Amniotic epithelial cell (primary cell): ENCODE data around the gene PTPRN2.
"Not testable (repeated sequence)": the region's sequence is repeated elsewhere in the genome, so short reads cannot be mapped to it uniquely, and the experiment has no call there.

Experiments used
- DNase-seq: peaks from one replicate; pipeline ENCODE4 v3.0.0-alpha.2; 2010; ENCODE audit warnings: low read depth

The PTPRN2 gene

GRCh38 chr7:157926107-157926506, 661.5 kb downstream of the PTPRN2 start:
- no peak for DNase-seq

GRCh38 chr7:157925383-157925875, 662.2 kb downstream of the PTPRN2 start:
- DNase-seq: no peak

- no peak for DNase-seq
These were observed 663.6 kb downstream of the PTPRN2 start for GRCh38 chr7:157923903-157924630.

- no peak for DNase-seq
These were observed 665.0 kb downstream of the PTPRN2 start for GRCh38 chr7:157922576-157922975.

DNA sequence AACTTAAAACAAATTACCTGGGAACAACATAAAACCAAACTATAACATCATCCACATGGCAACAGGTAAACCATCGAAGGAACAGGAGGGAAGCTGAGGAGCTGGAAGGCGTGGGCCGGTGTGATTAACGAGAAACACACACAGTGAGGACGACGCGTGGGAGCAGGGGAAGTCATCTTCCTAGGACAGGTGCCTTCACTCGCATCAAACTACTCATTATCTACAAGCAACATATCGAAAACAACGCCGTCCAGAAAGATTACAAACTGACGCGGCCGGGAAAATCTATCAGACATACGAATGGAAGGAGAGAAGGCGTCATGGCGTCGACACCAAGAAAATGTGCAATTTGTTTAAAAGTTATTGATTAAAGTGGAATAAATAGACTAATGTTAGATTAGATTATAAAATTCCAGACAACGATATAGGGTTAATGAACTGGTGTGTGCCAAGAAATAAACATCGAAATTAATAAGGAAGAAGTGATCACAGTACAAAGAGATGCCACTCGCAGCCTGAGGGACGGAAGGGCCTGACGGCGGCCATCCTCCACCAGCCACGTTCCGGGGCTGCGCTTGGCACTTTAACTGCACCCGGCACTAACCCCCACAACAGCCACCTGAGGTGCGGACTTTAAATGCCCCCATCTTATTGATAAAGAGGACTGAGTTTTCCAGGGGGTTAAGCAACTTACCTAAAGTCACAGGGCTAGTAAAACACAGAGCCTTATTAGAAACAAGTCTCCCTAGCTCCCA, 669.1 kb downstream of the PTPRN2 start:
- no peak for DNase-seq

GRCh38 chr7:157916946-157917640, 670.5 kb downstream of the PTPRN2 start:
- DNase-seq: no peak

DNA sequence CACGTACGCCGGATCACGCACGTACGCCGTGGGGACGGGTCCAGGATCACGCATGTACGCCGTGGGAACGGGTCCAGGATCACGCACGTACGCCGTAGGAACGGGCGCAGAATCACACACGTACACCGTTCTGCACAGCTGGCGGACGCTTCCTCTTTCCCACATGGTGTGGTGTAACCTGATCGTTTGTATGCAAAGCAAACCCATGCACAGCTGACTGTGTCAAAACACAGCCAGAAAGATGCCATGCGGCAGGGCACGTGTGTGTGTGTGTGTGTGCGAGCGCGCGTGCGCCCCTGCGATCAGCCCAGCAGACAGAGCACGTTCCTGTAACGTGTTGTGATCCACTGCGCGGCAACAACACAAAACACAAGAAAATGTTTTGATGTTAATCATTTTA, 677.2 kb downstream of the PTPRN2 start:
- no peak for DNase-seq

GRCh38 chr7:157910045-157910444, 677.6 kb downstream of the PTPRN2 start:
- not testable (repeated sequence) for DNase-seq

DNA sequence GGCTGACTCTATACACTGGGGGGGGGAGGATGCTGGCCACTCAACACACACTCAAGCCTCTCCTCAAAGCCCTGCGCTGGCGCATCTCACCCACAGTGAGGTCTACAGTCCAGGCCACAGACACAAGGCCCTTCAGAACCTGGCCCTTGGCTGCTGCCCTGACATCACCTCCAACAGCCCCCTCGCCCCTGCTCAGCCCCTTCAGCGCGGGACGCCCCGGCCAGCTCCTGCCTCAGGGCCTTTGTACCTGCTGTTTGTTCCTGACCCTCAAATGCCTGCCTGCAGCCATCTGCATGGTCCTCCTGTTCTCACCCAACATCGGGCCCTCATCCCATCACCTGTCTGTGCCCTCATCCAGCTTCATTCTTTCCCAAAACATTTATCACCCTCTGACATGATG, 678.3 kb downstream of the PTPRN2 start:
- DNase-seq: no peak

GRCh38 chr7:157908006-157908782, 679.4 kb downstream of the PTPRN2 start:
- DNase-seq: no peak

GRCh38 chr7:157907091-157907490, 680.5 kb downstream of the PTPRN2 start:
- DNase-seq: no peak

DNA sequence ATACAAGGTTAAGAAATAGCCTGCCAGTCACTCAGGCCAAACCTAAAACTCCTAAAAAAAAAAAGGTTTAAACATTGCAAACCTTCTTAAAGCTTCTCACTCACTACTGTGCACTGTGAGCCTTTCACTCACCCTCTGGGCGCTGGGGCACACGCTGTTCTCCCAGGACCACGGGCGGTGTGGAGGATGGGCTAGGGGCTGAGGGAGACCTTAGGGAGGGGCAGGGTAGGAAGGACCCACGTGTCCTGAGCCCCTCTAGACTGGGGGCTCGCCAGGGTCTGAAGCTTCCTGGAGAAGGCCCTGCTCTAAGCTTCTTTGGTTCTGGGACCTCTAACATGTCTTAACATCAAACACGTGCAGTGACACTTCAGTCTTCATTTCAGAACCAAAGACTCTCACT, 681.0 kb downstream of the PTPRN2 start:
- no peak for DNase-seq

DNA sequence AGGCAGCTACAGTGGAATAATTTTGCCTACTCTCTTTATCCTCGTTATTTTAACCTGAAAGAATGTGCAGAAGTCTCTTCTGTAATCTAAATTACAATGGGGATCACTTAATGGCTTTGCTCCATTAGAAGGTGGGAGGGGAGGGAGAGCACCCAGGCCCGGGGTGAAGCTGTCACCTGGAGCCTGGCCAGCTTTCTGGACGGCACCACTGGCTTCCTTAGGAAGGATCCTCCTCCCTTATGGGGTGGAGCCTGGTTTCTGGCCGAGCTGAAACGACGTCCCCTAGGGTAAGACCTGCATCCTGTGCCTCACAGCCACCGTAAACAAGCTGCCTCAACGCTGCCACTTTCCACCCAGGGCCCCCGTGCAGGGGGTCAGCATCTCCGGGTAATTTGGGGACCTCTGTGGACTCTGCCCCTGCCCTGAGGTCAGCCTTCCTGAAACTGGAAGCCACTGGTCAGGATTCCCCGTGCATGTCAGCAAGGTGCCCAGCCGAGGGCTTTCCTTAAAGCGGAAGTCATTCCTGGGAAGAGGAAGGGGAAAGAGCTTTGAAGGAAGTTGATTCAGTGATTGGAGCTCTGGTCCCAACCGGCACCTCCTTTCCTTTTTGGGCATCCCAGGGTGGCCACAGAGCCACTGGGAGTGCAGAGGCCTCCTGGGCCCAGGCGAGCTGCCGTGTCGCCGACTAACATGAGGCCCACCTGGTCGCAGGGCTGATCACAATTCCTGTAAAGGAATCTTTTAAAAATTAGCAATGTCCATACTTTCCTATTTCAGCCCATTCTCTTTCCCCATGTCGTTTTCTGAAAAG, 681.8 kb downstream of the PTPRN2 start:
- no peak for DNase-seq

GRCh38 chr7:157904866-157905570, 682.6 kb downstream of the PTPRN2 start:
- no peak for DNase-seq

- DNase-seq: no peak
These were observed 683.3 kb downstream of the PTPRN2 start for GRCh38 chr7:157904211-157904865.

DNA sequence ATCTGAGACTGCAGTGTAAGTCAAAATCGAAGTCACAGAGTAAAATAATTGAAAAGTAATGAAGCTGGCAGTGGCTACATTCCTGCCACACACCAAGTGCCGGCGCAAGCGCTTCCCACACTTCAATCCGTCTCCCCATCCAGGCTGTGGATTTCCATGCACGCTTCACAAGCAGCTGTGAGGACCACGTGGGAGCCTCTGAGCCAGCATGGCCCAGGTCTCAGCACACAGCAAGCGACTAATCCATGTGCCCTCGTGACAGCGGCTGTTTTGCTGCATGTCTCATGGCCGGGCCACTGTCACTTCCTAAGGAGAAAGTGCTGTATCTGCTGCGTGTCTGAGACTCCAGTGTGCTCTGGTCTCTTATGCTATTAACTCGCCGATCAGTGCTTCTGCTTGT, 683.9 kb downstream of the PTPRN2 start:
- no peak for DNase-seq

- DNase-seq: no peak
These were observed 684.3 kb downstream of the PTPRN2 start for GRCh38 chr7:157903296-157903695.

GRCh38 chr7:157901816-157902610, 685.6 kb downstream of the PTPRN2 start:
- DNase-seq: not testable (repeated sequence)

GRCh38 chr7:157901166-157901565, 686.5 kb downstream of the PTPRN2 start:
- no peak for DNase-seq
